GM10266 (cell line): Measurements from ENCODE around the gene TFF3.

Experiments
- DNase-seq: peaks from one replicate; pipeline ENCODE4 v3.0.0; 2012; ENCODE audit errors: extremely low spot score
- TF ChIP-seq, protein P1 (sequence below): IDR thresholded peaks from 2 replicates; pipeline ENCODE4 v1.5.1; 2012; ENCODE audit warnings: mild to moderate bottlenecking, low read depth; ENCODE audit not compliant: control insufficient read depth, insufficient read depth; ENCODE audit errors: missing control alignments

The TFF3 gene

GRCh38 chr21:42340187-42341050, 25.2 kb upstream of the TFF3 start:
- TF ChIP-seq, protein P1, sequence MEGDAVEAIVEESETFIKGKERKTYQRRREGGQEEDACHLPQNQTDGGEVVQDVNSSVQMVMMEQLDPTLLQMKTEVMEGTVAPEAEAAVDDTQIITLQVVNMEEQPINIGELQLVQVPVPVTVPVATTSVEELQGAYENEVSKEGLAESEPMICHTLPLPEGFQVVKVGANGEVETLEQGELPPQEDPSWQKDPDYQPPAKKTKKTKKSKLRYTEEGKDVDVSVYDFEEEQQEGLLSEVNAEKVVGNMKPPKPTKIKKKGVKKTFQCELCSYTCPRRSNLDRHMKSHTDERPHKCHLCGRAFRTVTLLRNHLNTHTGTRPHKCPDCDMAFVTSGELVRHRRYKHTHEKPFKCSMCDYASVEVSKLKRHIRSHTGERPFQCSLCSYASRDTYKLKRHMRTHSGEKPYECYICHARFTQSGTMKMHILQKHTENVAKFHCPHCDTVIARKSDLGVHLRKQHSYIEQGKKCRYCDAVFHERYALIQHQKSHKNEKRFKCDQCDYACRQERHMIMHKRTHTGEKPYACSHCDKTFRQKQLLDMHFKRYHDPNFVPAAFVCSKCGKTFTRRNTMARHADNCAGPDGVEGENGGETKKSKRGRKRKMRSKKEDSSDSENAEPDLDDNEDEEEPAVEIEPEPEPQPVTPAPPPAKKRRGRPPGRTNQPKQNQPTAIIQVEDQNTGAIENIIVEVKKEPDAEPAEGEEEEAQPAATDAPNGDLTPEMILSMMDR, result no peak
- DNase-seq, result no peak

GRCh38 chr21:42338729-42339715, 23.8 kb upstream of the TFF3 start:
- TF ChIP-seq, protein P1, result no peak
- no peak for DNase-seq

- TF ChIP-seq, protein P1, result peak; percentile 63
- DNase-seq, result peak; percentile 67
These were observed 22.9 kb upstream of the TFF3 start for GRCh38 chr21:42337830-42338728.

GRCh38 chr21:42337276-42337675, 22.1 kb upstream of the TFF3 start:
- TF ChIP-seq, protein P1, result no peak
- DNase-seq, result no peak

- TF ChIP-seq, protein P1, result no peak
- no peak for DNase-seq
These were observed 20.8 kb upstream of the TFF3 start for GRCh38 chr21:42336054-42336453.

- no peak for DNase-seq
- TF ChIP-seq, protein P1, result no peak
These were observed 17.5 kb upstream of the TFF3 start for GRCh38 chr21:42332557-42333317.
